ENCODE results near the gene DAPK1.

Gene DAPK1

GRCh38 chr9:87516222-87516925 is 18.7 kb downstream of the DAPK1 start:
- Histone ChIP-seq H3K36me3 (peaks cover 5% of the 10 kb centered on the region; the same call in 1 of the 2 replicates), H3K27me3 (ENCODE audit: insufficient read depth, low read depth, severe bottlenecking) (no peaks in the 10 kb centered on the region), H3K27ac (no peak overlapping the region), H3K9me3 (ENCODE audit: severe bottlenecking) (no peaks in the 10 kb centered on the region), H3K4me3 (ENCODE audit: low read depth, low read length) (no peak overlapping the region)
- no peak for DNase-seq
- no peak for TF ChIP-seq CTCF (IDR thresholded peaks at IDR 0.05; ENCODE audit: low read depth, low read length)

- DNase-seq, result no peak
- H3K27ac ChIP-seq, result no peak overlapping the region
Measured at GRCh38 chr9:87516926-87517290, 19.2 kb downstream of the DAPK1 start.

GRCh38 chr9:87517732-87518131 is 20.1 kb downstream of the DAPK1 start:
- no peak for TF ChIP-seq CTCF (IDR thresholded peaks at IDR 0.05; ENCODE audit: low read depth, low read length)
- H3K27me3 ChIP-seq (ENCODE audit: insufficient read depth, low read depth, severe bottlenecking), result no peaks in the 10 kb centered on the region
- H3K9me3 ChIP-seq (ENCODE audit: severe bottlenecking), result no peaks in the 10 kb centered on the region
- DNase-seq, result no peak
- peaks cover 5% of the 10 kb centered on the region; the same call in 1 of the 2 replicates for H3K36me3 ChIP-seq
- no peak overlapping the region for H3K27ac ChIP-seq
- no peak overlapping the region for H3K4me3 ChIP-seq (ENCODE audit: low read depth, low read length)

More at GRCh38 chr9:87516926-87517290, 19.2 kb downstream of the DAPK1 start:
- no peaks in the 10 kb centered on the region for H3K27me3 ChIP-seq (ENCODE audit: insufficient read depth, low read depth, severe bottlenecking)
- peaks cover 5% of the 10 kb centered on the region; the same call in 1 of the 2 replicates for H3K36me3 ChIP-seq
- H3K9me3 ChIP-seq (ENCODE audit: severe bottlenecking), result no peaks in the 10 kb centered on the region
- no peak for TF ChIP-seq CTCF (IDR thresholded peaks at IDR 0.05; ENCODE audit: low read depth, low read length)
- no peak overlapping the region for H3K4me3 ChIP-seq (ENCODE audit: low read depth, low read length)

GRCh38 chr9:87518702-87519335 is 21.2 kb downstream of the DAPK1 start:
- DNase-seq, result no peak
- Histone ChIP-seq H3K36me3 (no peaks in the 10 kb centered on the region; the same call in 1 of the 2 replicates), H3K27ac (no peak overlapping the region), H3K27me3 (ENCODE audit: insufficient read depth, low read depth, severe bottlenecking) (no peaks in the 10 kb centered on the region), H3K4me3 (ENCODE audit: low read depth, low read length) (no peak overlapping the region), H3K9me3 (ENCODE audit: severe bottlenecking) (no peaks in the 10 kb centered on the region)
- no peak for TF ChIP-seq CTCF (IDR thresholded peaks at IDR 0.05; ENCODE audit: low read depth, low read length)

- no peaks in the 10 kb centered on the region for H3K27me3 ChIP-seq (ENCODE audit: insufficient read depth, low read depth, severe bottlenecking)
- no peak for TF ChIP-seq CTCF (IDR thresholded peaks at IDR 0.05; ENCODE audit: low read depth, low read length)
- H3K36me3 ChIP-seq, result no peaks in the 10 kb centered on the region; the same call in 1 of the 2 replicates
- H3K27ac ChIP-seq, result no peak overlapping the region
- DNase-seq, result no peak
- H3K9me3 ChIP-seq (ENCODE audit: severe bottlenecking), result no peaks in the 10 kb centered on the region
- H3K4me3 ChIP-seq (ENCODE audit: low read depth, low read length), result no peak overlapping the region
Measured at GRCh38 chr9:87519461-87519860, 21.8 kb downstream of the DAPK1 start.
